ENCODE results near the gene FCHSD1. TPM values are rescaled to one million over a fixed set of nuclear protein-coding genes. Genes with fewer than 3 reads are reported as not detected.
A peak's percentile ranks its signal among the peaks of the same experiment; 100 is the strongest.

The FCHSD1 gene
- total RNA-seq (10 to 100 TPM; 20.3 to 23.2 TPM), polyA plus RNA-seq (10 to 100 TPM; 12.2 to 15.0 TPM)
- long read RNA-seq, donor 1, partial matches to known transcripts: 0 of 1 reads
- long read RNA-seq, donor 1, other reads (novel, unspliced or antisense): 0 of 1 reads
- long read RNA-seq, donor 2, partial matches to known transcripts: 0 of 3 reads
- long read RNA-seq, donor 2, other reads (novel, unspliced or antisense): 0 of 3 reads
- long read RNA-seq, donor 3, transcript FCHSD1-204 (8 exons, 802 nt): major isoform, 5 of 5 reads
- long read RNA-seq, donor 3, partial matches to known transcripts: 0 of 5 reads
- long read RNA-seq, donor 3, other reads (novel, unspliced or antisense): 0 of 5 reads
- long read RNA-seq, donor 4, partial matches to known transcripts: 0 of 1 reads
- long read RNA-seq, donor 4, other reads (novel, unspliced or antisense): 0 of 1 reads
- long read RNA-seq, donor 5, partial matches to known transcripts: 0 of 4 reads
- long read RNA-seq, donor 5, other reads (novel, unspliced or antisense): 0 of 4 reads

DNA sequence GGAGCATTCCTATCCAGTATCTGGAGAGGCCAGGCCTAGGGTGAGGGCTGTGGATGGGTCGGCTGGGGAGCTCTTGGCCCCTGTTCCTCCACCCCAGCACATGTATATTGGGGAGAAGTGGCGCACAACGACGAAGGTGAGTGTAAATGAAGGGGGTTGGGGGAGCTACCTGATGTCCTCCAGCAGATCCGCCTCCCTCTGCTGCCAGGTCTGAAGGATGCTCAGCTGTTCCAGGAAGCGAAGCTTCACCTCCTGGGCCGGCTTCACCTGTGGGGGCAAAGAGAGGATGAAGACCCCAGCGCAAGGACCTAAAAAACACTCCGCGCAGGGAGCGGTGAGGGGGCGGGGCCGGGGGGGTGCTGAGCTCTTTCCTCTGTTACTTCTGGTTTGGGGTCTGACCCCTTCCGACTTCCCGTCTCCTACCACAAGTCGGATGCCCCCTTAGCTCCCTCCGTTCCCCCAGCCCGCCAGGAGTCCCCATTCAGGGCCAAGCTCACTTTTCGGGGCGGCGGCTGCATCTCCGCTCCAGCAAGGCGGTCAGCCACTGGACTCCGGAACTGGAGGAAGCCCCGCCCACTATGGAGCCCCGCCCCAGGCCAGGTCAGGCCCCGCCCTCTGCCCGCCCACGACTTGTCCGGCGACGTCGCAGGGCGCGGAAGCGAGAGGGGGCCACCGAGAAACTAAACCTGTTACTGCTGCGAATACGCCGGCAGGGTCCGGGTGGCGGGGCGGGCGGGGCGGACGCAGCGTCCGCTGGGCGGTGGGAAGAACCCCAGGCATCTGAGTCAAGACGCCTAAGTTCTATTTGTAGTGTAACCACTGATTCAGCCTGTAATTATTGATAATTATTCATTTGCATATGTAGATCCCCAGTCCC lies at the start of gene FCHSD1:
Gene FCHSD1 (minus strand): TSS at position 568 of the 877 bp plus-strand sequence. CDS start 50 bp downstream, at position 518.
- Histone ChIP-seq H3K27ac (ENCODE audit: low read depth in 1 of 2, low read length in 1 of 2) (peak within 1 kb of the TSS in 1 of 2 donors; percentile 32), H3K4me1 (ENCODE audit: control insufficient read depth in 5 of 5, insufficient read depth in 5 of 5, low read length in 5 of 5) (peaks cover 0 to 13% (median 0%) of the 10 kb centered on the region in 5 donors), H3K27me3 (ENCODE audit: control insufficient read depth in 3 of 3, insufficient read depth in 3 of 3, low read length in 2 of 3) (no peaks in the 10 kb centered on the region), H3K36me3 (ENCODE audit: control insufficient read depth in 4 of 4, insufficient read depth in 4 of 4, low read length in 4 of 4) (peaks cover 4 to 16% (median 9%) of the 10 kb centered on the region in 4 donors), H3K4me3 (peak within 1 kb of the TSS; percentile 53), H3K9ac (ENCODE audit: insufficient read depth in 1 of 2, low read length in 2 of 2) (peak within 1 kb of the TSS; percentile 11 to 50), H3K9me3 (ENCODE audit: control insufficient read depth in 4 of 4, insufficient read depth in 3 of 4, low read length in 3 of 4) (no peaks in the 10 kb centered on the region)
- DNase-seq: peak; percentile 82 to 92 (median 87)
- 5 to 8% methylated on average over 39 to 50 of the region's 50 CpGs for WGBS, 2 donors
- TF ChIP-seq CTCF (IDR thresholded peaks at IDR 0.05; ENCODE audit: control extremely low read depth, extremely low read depth): no peak
- ATAC-seq (ENCODE audit: insufficient read depth, low FRiP score): peak; percentile 99

DNA sequence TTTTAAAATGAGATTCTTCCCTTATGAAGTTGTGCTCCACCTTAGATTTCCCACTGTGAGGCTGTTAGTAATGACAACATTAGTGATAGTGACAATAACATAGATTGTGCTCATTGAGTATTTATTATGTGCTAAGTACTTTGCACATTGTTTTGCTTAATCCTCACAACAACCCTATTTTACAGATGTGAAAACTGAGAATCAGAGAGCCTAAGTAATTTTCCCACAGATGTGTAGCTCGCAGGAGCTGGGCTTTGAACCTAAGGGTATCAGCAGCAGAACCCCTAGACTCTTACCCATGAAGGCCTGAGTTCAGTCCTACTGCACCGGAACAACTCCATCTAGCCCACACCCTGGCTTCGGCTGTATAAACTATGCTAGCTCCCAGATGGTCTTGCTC lies 46.4 kb upstream of the FCHSD1 start:
- 91 to 96% methylated on average over 3 of the region's 3 CpGs for WGBS, 2 donors
- Histone ChIP-seq H3K9ac (ENCODE audit: insufficient read depth in 1 of 2, low read length in 2 of 2) (no peak overlapping the region), H3K27me3 (ENCODE audit: control insufficient read depth in 3 of 3, insufficient read depth in 3 of 3, low read length in 2 of 3) (peaks cover 0 to 37% (median 22%) of the 10 kb centered on the region in 3 donors), H3K4me1 (ENCODE audit: control insufficient read depth in 5 of 5, insufficient read depth in 5 of 5, low read length in 5 of 5) (peaks cover 0 to 11% (median 0%) of the 10 kb centered on the region in 5 donors), H3K4me3 (no peak overlapping the region), H3K9me3 (ENCODE audit: control insufficient read depth in 4 of 4, insufficient read depth in 3 of 4, low read length in 3 of 4) (no peaks in the 10 kb centered on the region), H3K27ac (ENCODE audit: low read depth in 1 of 2, low read length in 1 of 2) (no peak overlapping the region), H3K36me3 (ENCODE audit: control insufficient read depth in 4 of 4, insufficient read depth in 4 of 4, low read length in 4 of 4) (no peaks in the 10 kb centered on the region)
- no peak for ATAC-seq (ENCODE audit: insufficient read depth, low FRiP score)
- DNase-seq: no peak
- no peak for TF ChIP-seq CTCF (IDR thresholded peaks at IDR 0.05; ENCODE audit: control extremely low read depth, extremely low read depth)

DNA sequence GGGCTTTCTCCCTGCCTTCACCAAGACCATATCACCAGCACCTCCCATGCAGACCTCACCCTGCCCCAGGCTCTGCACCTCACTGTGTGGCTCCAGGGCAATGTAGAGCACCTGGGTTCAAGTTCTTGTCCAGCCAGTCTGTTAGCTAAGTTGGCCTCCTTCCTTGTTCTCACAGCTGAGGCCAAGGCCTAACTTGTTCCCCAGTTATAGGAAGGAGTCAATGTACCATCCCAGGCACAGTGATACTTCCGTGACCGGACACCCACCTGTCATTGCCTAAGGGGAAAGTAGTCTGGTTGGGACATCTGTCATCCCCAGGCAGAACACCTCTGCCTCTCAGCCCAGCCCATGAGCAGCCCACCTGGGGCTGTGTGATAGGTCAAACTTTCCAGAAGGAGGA lies 45.2 kb upstream of the FCHSD1 start:
- TF ChIP-seq CTCF (IDR thresholded peaks at IDR 0.05; ENCODE audit: control extremely low read depth, extremely low read depth): no peak
- 95% methylated on average over 2 of the region's 2 CpGs for WGBS, 2 donors
- H3K27ac ChIP-seq (ENCODE audit: low read depth in 1 of 2, low read length in 1 of 2): no peak overlapping the region

More for the DNA sequence above, 45.2 kb upstream of the FCHSD1 start:
- no peak for DNase-seq
- Histone ChIP-seq H3K36me3 (ENCODE audit: control insufficient read depth in 4 of 4, insufficient read depth in 4 of 4, low read length in 4 of 4) (no peaks in the 10 kb centered on the region), H3K4me3 (no peak overlapping the region), H3K9ac (ENCODE audit: insufficient read depth in 1 of 2, low read length in 2 of 2) (no peak overlapping the region), H3K9me3 (ENCODE audit: control insufficient read depth in 4 of 4, insufficient read depth in 3 of 4, low read length in 3 of 4) (no peaks in the 10 kb centered on the region), H3K4me1 (ENCODE audit: control insufficient read depth in 5 of 5, insufficient read depth in 5 of 5, low read length in 5 of 5) (peaks cover 0 to 10% (median 0%) of the 10 kb centered on the region in 5 donors), H3K27me3 (ENCODE audit: control insufficient read depth in 3 of 3, insufficient read depth in 3 of 3, low read length in 2 of 3) (peaks cover 0 to 31% (median 14%) of the 10 kb centered on the region in 3 donors)
- no peak for ATAC-seq (ENCODE audit: insufficient read depth, low FRiP score)

All from lung (tissue), 16 donors.